ENCODE results near the gene HIPK2. TPM values are rescaled to one million over a fixed set of nuclear protein-coding genes. Genes with fewer than 3 reads are reported as not detected.

Gene HIPK2
- total RNA-seq, 6 donors from 2014 or later: 38.6 to 59.6 (median 45.9) TPM

- DNase-seq: no peak
- TF ChIP-seq POLR2A (IDR thresholded peaks at IDR 0.05): no peak
- no peak for TF ChIP-seq EP300 (IDR thresholded peaks at IDR 0.05)
- TF ChIP-seq, protein P1, sequence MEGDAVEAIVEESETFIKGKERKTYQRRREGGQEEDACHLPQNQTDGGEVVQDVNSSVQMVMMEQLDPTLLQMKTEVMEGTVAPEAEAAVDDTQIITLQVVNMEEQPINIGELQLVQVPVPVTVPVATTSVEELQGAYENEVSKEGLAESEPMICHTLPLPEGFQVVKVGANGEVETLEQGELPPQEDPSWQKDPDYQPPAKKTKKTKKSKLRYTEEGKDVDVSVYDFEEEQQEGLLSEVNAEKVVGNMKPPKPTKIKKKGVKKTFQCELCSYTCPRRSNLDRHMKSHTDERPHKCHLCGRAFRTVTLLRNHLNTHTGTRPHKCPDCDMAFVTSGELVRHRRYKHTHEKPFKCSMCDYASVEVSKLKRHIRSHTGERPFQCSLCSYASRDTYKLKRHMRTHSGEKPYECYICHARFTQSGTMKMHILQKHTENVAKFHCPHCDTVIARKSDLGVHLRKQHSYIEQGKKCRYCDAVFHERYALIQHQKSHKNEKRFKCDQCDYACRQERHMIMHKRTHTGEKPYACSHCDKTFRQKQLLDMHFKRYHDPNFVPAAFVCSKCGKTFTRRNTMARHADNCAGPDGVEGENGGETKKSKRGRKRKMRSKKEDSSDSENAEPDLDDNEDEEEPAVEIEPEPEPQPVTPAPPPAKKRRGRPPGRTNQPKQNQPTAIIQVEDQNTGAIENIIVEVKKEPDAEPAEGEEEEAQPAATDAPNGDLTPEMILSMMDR (IDR thresholded peaks at IDR 0.05): no peak
- TF ChIP-seq POLR2AphosphoS5 (IDR thresholded peaks at IDR 0.05): no peak
- peak in 1 of 2 donors; percentile 76 for ATAC-seq (ENCODE audit: low FRiP score in 2 of 2)
- Histone ChIP-seq H3K27ac (no peak overlapping the region), H3K4me1 (peaks cover 12 to 24% (median 18%) of the 10 kb centered on the region in 4 donors), H3K36me3 (peaks cover 0 to 49% (median 17%) of the 10 kb centered on the region in 4 donors), H3K27me3 (no peaks in the 10 kb centered on the region), H3K9me3 (no peaks in the 10 kb centered on the region), H3K4me3 (no peak overlapping the region)
- 71 to 95% methylated on average over 2 of the region's 2 CpGs for WGBS, 2 donors
Observed at GRCh38 chr7:139709485-139709884, 68.3 kb downstream of the HIPK2 start.

GRCh38 chr7:139708541-139708940 is 69.3 kb downstream of the HIPK2 start:
- WGBS, 2 donors: 95 to 97% methylated on average over 2 to 6 of the region's 6 CpGs
- H3K9me3 ChIP-seq: no peaks in the 10 kb centered on the region
- H3K27ac ChIP-seq: no peak overlapping the region
- peaks cover 6 to 16% (median 12%) of the 10 kb centered on the region in 4 donors for H3K4me1 ChIP-seq
- no peak overlapping the region for H3K4me3 ChIP-seq
- H3K27me3 ChIP-seq: no peaks in the 10 kb centered on the region
- H3K36me3 ChIP-seq: peaks cover 0 to 40% (median 14%) of the 10 kb centered on the region in 4 donors
- DNase-seq (no peak), ATAC-seq (ENCODE audit: low FRiP score in 2 of 2) (no peak)
- no peak for TF ChIP-seq EP300 (IDR thresholded peaks at IDR 0.05)
- TF ChIP-seq, protein P1 (IDR thresholded peaks at IDR 0.05): no peak
- TF ChIP-seq POLR2AphosphoS5 (IDR thresholded peaks at IDR 0.05): no peak
- no peak for TF ChIP-seq POLR2A (IDR thresholded peaks at IDR 0.05)

DNA sequence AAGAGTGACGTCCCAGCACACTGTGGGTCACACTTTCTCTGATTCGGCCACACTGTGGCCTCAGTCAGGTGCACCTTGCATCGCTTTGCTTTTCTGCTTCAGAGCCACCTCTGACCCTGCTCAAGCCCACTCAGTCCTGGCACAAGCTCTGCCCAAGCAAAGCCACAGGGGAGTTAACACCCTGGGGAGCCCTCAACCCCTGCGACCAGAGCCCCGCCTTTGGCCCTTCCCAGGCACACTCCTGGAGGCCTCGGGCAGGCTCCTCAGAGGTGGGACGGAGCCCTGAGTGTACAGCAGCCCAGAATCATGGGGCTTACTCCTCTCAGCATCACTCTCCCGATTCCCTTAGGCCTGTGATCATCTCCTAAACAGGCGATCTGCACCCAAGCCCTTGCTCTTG is 71.0 kb downstream of the HIPK2 start:
- ATAC-seq (ENCODE audit: low FRiP score in 2 of 2) (no peak), DNase-seq (no peak)
- H3K4me3 ChIP-seq: no peak overlapping the region
- H3K27me3 ChIP-seq: no peaks in the 10 kb centered on the region
- TF ChIP-seq POLR2AphosphoS5 (IDR thresholded peaks at IDR 0.05) (no peak), POLR2A (IDR thresholded peaks at IDR 0.05) (no peak), EP300 (IDR thresholded peaks at IDR 0.05) (no peak)
- TF ChIP-seq, protein P1 (IDR thresholded peaks at IDR 0.05): no peak
- no peak overlapping the region for H3K27ac ChIP-seq
- no peaks in the 10 kb centered on the region for H3K9me3 ChIP-seq
- peaks cover 23 to 30% (median 25%) of the 10 kb centered on the region in 4 donors for H3K4me1 ChIP-seq
- peaks cover 0 to 25% (median 11%) of the 10 kb centered on the region in 4 donors for H3K36me3 ChIP-seq
- 90 to 93% methylated on average over 5 to 9 of the region's 9 CpGs for WGBS, 2 donors

DNA sequence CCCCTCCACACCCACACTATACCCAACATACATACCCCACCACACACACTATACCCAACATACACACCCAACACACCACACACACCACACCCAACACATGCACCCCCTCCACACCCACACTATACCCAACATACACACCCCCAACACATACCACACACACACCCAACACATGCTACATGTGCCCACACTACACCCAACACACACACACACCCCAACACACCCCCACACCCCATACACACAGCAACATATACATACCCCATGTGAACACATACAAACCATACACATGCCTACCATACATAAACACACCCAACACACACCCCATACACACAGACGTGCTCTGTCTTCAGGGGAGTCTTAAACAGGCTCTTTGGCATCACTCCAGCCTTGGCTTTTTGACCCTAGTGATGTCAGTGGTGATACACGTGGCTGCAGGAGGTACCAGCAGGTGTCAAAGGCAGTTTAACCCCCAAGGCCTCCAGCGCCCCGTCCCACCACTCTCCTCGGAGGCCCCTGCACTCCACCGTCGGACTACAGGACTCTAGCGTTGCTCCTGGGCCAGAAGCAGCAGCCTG is 73.4 kb downstream of the HIPK2 start:
- ATAC-seq (ENCODE audit: low FRiP score in 2 of 2) (no peak), DNase-seq (no peak)
- H3K4me1 ChIP-seq: peaks cover 26 to 44% (median 35%) of the 10 kb centered on the region in 4 donors
- 85 to 87% methylated on average over 8 of the region's 8 CpGs for WGBS, 2 donors
- H3K27ac ChIP-seq: peak overlapping the region in 3 of 4 donors; percentile 67 to 72 (median 71)
- H3K4me3 ChIP-seq: no peak overlapping the region
- no peaks in the 10 kb centered on the region for H3K27me3 ChIP-seq
- peaks cover 0 to 39% (median 14%) of the 10 kb centered on the region in 4 donors for H3K36me3 ChIP-seq
- no peaks in the 10 kb centered on the region for H3K9me3 ChIP-seq
- TF ChIP-seq POLR2AphosphoS5 (IDR thresholded peaks at IDR 0.05) (no peak), POLR2A (IDR thresholded peaks at IDR 0.05) (no peak), EP300 (IDR thresholded peaks at IDR 0.05) (no peak)
- TF ChIP-seq, protein P1 (IDR thresholded peaks at IDR 0.05): no peak
